Measurements from ENCODE around the gene CABP7.

- TF ChIP-seq CTCF (IDR thresholded peaks at IDR 0.05) (no peak), POLR2A (IDR thresholded peaks at IDR 0.05) (no peak)
Measured at GRCh38 chr22:29765905-29766631, 46.3 kb downstream of the CABP7 start.

All from adrenal gland (tissue), 5 donors.